A673 (cell line): Measurements from ENCODE around the gene IQCK.

ENCODE experiments used
- CTCF ChIP-seq: fragments of 300-800, 200-600 bp; sonication (generic); conservative IDR thresholded peaks from 2 replicates; pipeline ENCODE4 v1.5.1; 2017; ENCODE audit warnings: low read depth, mild to moderate bottlenecking, antibody characterized with exemption, low read length, moderate library complexity, mixed read lengths
- EZH2 ChIP-seq: fragments of 200-600 bp; sonication (generic); IDR thresholded peaks from 2 replicates; pipeline ENCODE4 v1.6.1; 2017; ENCODE audit warnings: borderline replicate concordance, low read depth, mild to moderate bottlenecking, mixed read lengths, antibody characterized with exemption, low read length; ENCODE audit not compliant: poor library complexity, severe bottlenecking

GRCh38 chr16:19888834-19889233, 170.8 kb downstream of the IQCK start:
- TF ChIP-seq CTCF (no peak), EZH2 (no peak)
